Muscle layer of colon (tissue), 2 donors: ENCODE data around the gene WNT7A.

Experiments used
- H3K27ac ChIP-seq: one replicate; pipeline ENCODE4 v1.7.0; 2013; ENCODE audit warnings: low read depth, mild to moderate bottlenecking, low read length, moderate library complexity
- H3K27me3 ChIP-seq, 2 donors: one replicate each; pipeline ENCODE4 v1.7.0; 2013; ENCODE audit warnings: low read length in 2 of 2, mild to moderate bottlenecking in 2 of 2; ENCODE audit not compliant: insufficient read depth in 2 of 2, control insufficient read depth in 1 of 2
- H3K36me3 ChIP-seq: one replicate; pipeline ENCODE4 v1.7.0; 2013; ENCODE audit warnings: mild to moderate bottlenecking, low read length; ENCODE audit not compliant: insufficient read depth
- H3K4me1 ChIP-seq: one replicate; pipeline ENCODE4 v1.7.0; 2013; ENCODE audit warnings: mild to moderate bottlenecking, low read length; ENCODE audit not compliant: insufficient read depth
- H3K4me3 ChIP-seq, 2 donors: one replicate each; pipeline ENCODE4 v1.7.0; 2013; ENCODE audit warnings: low read length in 2 of 2, low read depth in 1 of 2, mild to moderate bottlenecking in 1 of 2, moderate library complexity in 1 of 2
- H3K9ac ChIP-seq: one replicate; pipeline ENCODE4 v1.7.0; 2013; ENCODE audit warnings: low read length
- H3K9me3 ChIP-seq: one replicate; pipeline ENCODE4 v1.7.0; 2013; ENCODE audit warnings: mild to moderate bottlenecking, low read length
- donor health status: abdominal sarcoma.
- donor health status: Adenocarcinoma of cecum.

The WNT7A gene

GRCh38 chr3:13796701-13797460 is 83.0 kb downstream of the WNT7A start:
- Histone ChIP-seq H3K9me3 (no peaks in the 10 kb centered on the region), H3K9ac (no peak overlapping the region), H3K27me3 (peaks cover 0 to 9% of the 10 kb centered on the region in 2 donors), H3K36me3 (no peaks in the 10 kb centered on the region), H3K4me3 (no peak overlapping the region), H3K27ac (no peak overlapping the region), H3K4me1 (no peaks in the 10 kb centered on the region)

- H3K4me1 ChIP-seq: no peaks in the 10 kb centered on the region
- H3K27me3 ChIP-seq: peaks cover 0 to 14% of the 10 kb centered on the region in 2 donors
- H3K9me3 ChIP-seq: no peaks in the 10 kb centered on the region
- no peak overlapping the region for H3K4me3 ChIP-seq
- no peak overlapping the region for H3K27ac ChIP-seq
- no peaks in the 10 kb centered on the region for H3K36me3 ChIP-seq
- no peak overlapping the region for H3K9ac ChIP-seq
Measured at GRCh38 chr3:13795816-13796215, 84.1 kb downstream of the WNT7A start.

- H3K27ac ChIP-seq: no peak overlapping the region
- no peak overlapping the region for H3K4me3 ChIP-seq
- no peaks in the 10 kb centered on the region for H3K36me3 ChIP-seq
- H3K27me3 ChIP-seq: peaks cover 0 to 14% of the 10 kb centered on the region in 2 donors
- H3K9ac ChIP-seq: no peak overlapping the region
- H3K9me3 ChIP-seq: no peaks in the 10 kb centered on the region
- H3K4me1 ChIP-seq: no peaks in the 10 kb centered on the region
Measured at GRCh38 chr3:13794322-13794721, 85.5 kb downstream of the WNT7A start.

GRCh38 chr3:13793451-13793850 is 86.4 kb downstream of the WNT7A start:
- H3K9ac ChIP-seq: no peak overlapping the region

GRCh38 chr3:13792512-13793371 is 87.1 kb downstream of the WNT7A start:
- H3K27ac ChIP-seq: no peak overlapping the region

More at GRCh38 chr3:13793451-13793850, 86.4 kb downstream of the WNT7A start:
- H3K4me3 ChIP-seq: no peak overlapping the region
- H3K9me3 ChIP-seq: no peaks in the 10 kb centered on the region
- no peak overlapping the region for H3K27ac ChIP-seq
- H3K36me3 ChIP-seq: no peaks in the 10 kb centered on the region
- peaks cover 0 to 14% of the 10 kb centered on the region in 2 donors for H3K27me3 ChIP-seq
- no peaks in the 10 kb centered on the region for H3K4me1 ChIP-seq

GRCh38 chr3:13792051-13792490 is 87.8 kb downstream of the WNT7A start:
- H3K4me3 ChIP-seq: no peak overlapping the region
- H3K36me3 ChIP-seq: no peaks in the 10 kb centered on the region
- no peaks in the 10 kb centered on the region for H3K4me1 ChIP-seq
- no peak overlapping the region for H3K9ac ChIP-seq
- no peak overlapping the region for H3K27ac ChIP-seq
- no peaks in the 10 kb centered on the region for H3K9me3 ChIP-seq
- peaks cover 0 to 14% of the 10 kb centered on the region in 2 donors for H3K27me3 ChIP-seq

More at GRCh38 chr3:13792512-13793371, 87.1 kb downstream of the WNT7A start:
- H3K4me1 ChIP-seq: no peaks in the 10 kb centered on the region
- H3K4me3 ChIP-seq: no peak overlapping the region
- H3K27me3 ChIP-seq: peaks cover 0 to 14% of the 10 kb centered on the region in 2 donors
- no peaks in the 10 kb centered on the region for H3K36me3 ChIP-seq
- no peak overlapping the region for H3K9ac ChIP-seq
- H3K9me3 ChIP-seq: no peaks in the 10 kb centered on the region

- Histone ChIP-seq H3K27me3 (peaks cover 0 to 14% of the 10 kb centered on the region in 2 donors), H3K9ac (no peak overlapping the region), H3K9me3 (no peaks in the 10 kb centered on the region)
Measured at GRCh38 chr3:13791198-13792050, 88.4 kb downstream of the WNT7A start.

GRCh38 chr3:13790376-13791197 is 89.3 kb downstream of the WNT7A start:
- H3K27ac ChIP-seq: no peak overlapping the region
- H3K9me3 ChIP-seq: no peaks in the 10 kb centered on the region
- peaks cover 0 to 14% of the 10 kb centered on the region in 2 donors for H3K27me3 ChIP-seq
- no peaks in the 10 kb centered on the region for H3K4me1 ChIP-seq
- H3K9ac ChIP-seq: no peak overlapping the region
- no peaks in the 10 kb centered on the region for H3K36me3 ChIP-seq
- H3K4me3 ChIP-seq: no peak overlapping the region

More at GRCh38 chr3:13791198-13792050, 88.4 kb downstream of the WNT7A start:
- H3K27ac ChIP-seq: no peak overlapping the region
- no peaks in the 10 kb centered on the region for H3K36me3 ChIP-seq
- no peaks in the 10 kb centered on the region for H3K4me1 ChIP-seq
- H3K4me3 ChIP-seq: no peak overlapping the region

GRCh38 chr3:13788522-13789424 is 91.1 kb downstream of the WNT7A start:
- Histone ChIP-seq H3K9me3 (no peaks in the 10 kb centered on the region), H3K4me3 (no peak overlapping the region), H3K36me3 (no peaks in the 10 kb centered on the region), H3K27me3 (peaks cover 0 to 14% of the 10 kb centered on the region in 2 donors), H3K27ac (no peak overlapping the region), H3K4me1 (no peaks in the 10 kb centered on the region), H3K9ac (no peak overlapping the region)
